WTC11 (cell line): ENCODE results near the gene ARMH1. TPM values are rescaled to one million over a fixed set of nuclear protein-coding genes. Genes with fewer than 3 reads are reported as not detected.
"Not testable (repeated sequence)": the region's sequence is repeated elsewhere in the genome, so short reads cannot be mapped to it uniquely, and the experiment has no call there.

Experiments used
- ATAC-seq: fragments of 200-7000 bp; cut with Tn5 transposase; 2 replicates; pipeline ENCODE4 v1.10.0; 2021; ENCODE audit warnings: mild to moderate bottlenecking, moderate library complexity
- CTCF ChIA-PET: fragments of 300-600 bp; sonication (Branson Sonifier 250); formaldehyde crosslinking; loops from one replicate; lab custom pipeline; 2021; ENCODE audit warnings: antibody characterized with exemption; lab: Charles Lee
- POLR2A ChIA-PET: fragments of 350-600 bp; sonication (Branson Sonifier 250); formaldehyde crosslinking; loops from one replicate; lab custom pipeline; 2021; ENCODE audit warnings: antibody characterized with exemption; lab: Charles Lee
- DNase-seq: peaks from one replicate; pipeline ENCODE4 v3.0.0; 2021; ENCODE audit warnings: low spot score
- H3K27ac Mint-ChIP-seq: 2 replicates; pipeline ENCODE4 v1.8.0; 2021; ENCODE audit warnings: mixed read lengths
- H3K27me3 Mint-ChIP-seq: 2 replicates; pipeline ENCODE4 v1.8.0; 2021; ENCODE audit warnings: low read depth, mild to moderate bottlenecking, moderate library complexity, mixed read lengths
- H3K36me3 Mint-ChIP-seq: 2 replicates; pipeline ENCODE4 v1.8.0; 2021; ENCODE audit warnings: mixed read lengths
- H3K4me1 Mint-ChIP-seq: 2 replicates; pipeline ENCODE4 v1.8.0; 2022; ENCODE audit warnings: mixed read lengths
- H3K4me3 Mint-ChIP-seq: 2 replicates; pipeline ENCODE4 v1.8.0; 2021; ENCODE audit warnings: mild to moderate bottlenecking, moderate library complexity, mixed read lengths
- H3K9me3 Mint-ChIP-seq: 2 replicates; pipeline ENCODE4 v1.8.0; 2021; ENCODE audit warnings: mixed read lengths
- EMX1 ChIP-seq: fragments of 250-450 bp; sonication (Bioruptor Pico); IDR thresholded peaks from 2 replicates; pipeline ENCODE4 v1.8.0; 2021; ENCODE audit warnings: mild to moderate bottlenecking
- FOXJ3 ChIP-seq: sonication (generic); formaldehyde crosslinking; IDR thresholded peaks from 2 replicates; pipeline ENCODE4 v1.9.0; 2021; ENCODE audit warnings: missing genetic modification reagents, mild to moderate bottlenecking, borderline replicate concordance
- FOXP1 ChIP-seq: sonication (generic); formaldehyde crosslinking; IDR thresholded peaks from 2 replicates; pipeline ENCODE4 v1.8.0; 2022; ENCODE audit warnings: missing genetic modification reagents, mild to moderate bottlenecking, moderate library complexity, borderline replicate concordance
- GABPB1 ChIP-seq: sonication (generic); formaldehyde crosslinking; IDR thresholded peaks from 2 replicates; pipeline ENCODE4 v1.8.1; 2023; ENCODE audit warnings: mild to moderate bottlenecking, missing genetic modification reagents
- JAZF1 ChIP-seq: fragments of 250-450 bp; sonication (Bioruptor Pico); IDR thresholded peaks from 2 replicates; pipeline ENCODE4 v1.9.0; 2021; ENCODE audit warnings: moderate library complexity, mild to moderate bottlenecking, inconsistent platforms
- JUN ChIP-seq: sonication (generic); formaldehyde crosslinking; IDR thresholded peaks from 2 replicates; pipeline ENCODE4 v1.8.0; 2023; ENCODE audit warnings: mild to moderate bottlenecking, missing genetic modification reagents
- MXD4 ChIP-seq: fragments of 250-450 bp; sonication (Bioruptor Pico); IDR thresholded peaks from 2 replicates; pipeline ENCODE4 v1.8.0; 2021; ENCODE audit warnings: mild to moderate bottlenecking, moderate library complexity, borderline replicate concordance
- NR3C1 ChIP-seq: sonication (generic); formaldehyde crosslinking; conservative IDR thresholded peaks from 2 replicates; pipeline ENCODE4 v1.8.1; 2023; ENCODE audit warnings: low read depth, mild to moderate bottlenecking, missing genetic modification reagents
- SMAD3 ChIP-seq: sonication (generic); formaldehyde crosslinking; IDR thresholded peaks from 2 replicates; pipeline ENCODE4 v1.8.0; 2022; ENCODE audit warnings: missing genetic modification reagents, mild to moderate bottlenecking, borderline replicate concordance
- ZBTB21 ChIP-seq: sonication (generic); formaldehyde crosslinking; IDR thresholded peaks from 2 replicates; pipeline ENCODE4 v1.8.1; 2023; ENCODE audit warnings: mild to moderate bottlenecking, missing genetic modification reagents, borderline replicate concordance
- ZNF232 ChIP-seq: sonication (generic); formaldehyde crosslinking; IDR thresholded peaks from 2 replicates; pipeline ENCODE4 v1.8.0; 2022; ENCODE audit warnings: mild to moderate bottlenecking, missing genetic modification reagents
- total RNA-seq: library from RNA; stranded (reverse); gene quantifications from 3 replicates; pipeline ENCODE4 v1.2.3, GENCODE V29; 2021
- TF ChIP-seq, protein P1 (sequence below): sonication (generic); formaldehyde crosslinking; IDR thresholded peaks from 2 replicates; pipeline ENCODE4 v1.8.0; 2022; ENCODE audit warnings: mild to moderate bottlenecking, missing genetic modification reagents
- TF ChIP-seq, protein P2 (sequence below): sonication (generic); formaldehyde crosslinking; IDR thresholded peaks from 2 replicates; pipeline ENCODE4 v1.8.1; 2023; ENCODE audit warnings: mild to moderate bottlenecking, moderate library complexity, missing genetic modification reagents
- TF ChIP-seq, protein P3 (sequence below): fragments of 250-450 bp; sonication (Bioruptor Pico); IDR thresholded peaks from 2 replicates; pipeline ENCODE4 v1.9.0; 2021; ENCODE audit warnings: moderate library complexity, mild to moderate bottlenecking, inconsistent platforms, borderline replicate concordance
- TF ChIP-seq, protein P4 (sequence below): sonication (generic); formaldehyde crosslinking; IDR thresholded peaks from 2 replicates; pipeline ENCODE4 v1.8.0; 2023; ENCODE audit warnings: missing genetic modification reagents, mild to moderate bottlenecking, borderline replicate concordance

ARMH1 gene
- total RNA-seq, 1 experiment from 2014 or later, result 0.74 TPM

DNA sequence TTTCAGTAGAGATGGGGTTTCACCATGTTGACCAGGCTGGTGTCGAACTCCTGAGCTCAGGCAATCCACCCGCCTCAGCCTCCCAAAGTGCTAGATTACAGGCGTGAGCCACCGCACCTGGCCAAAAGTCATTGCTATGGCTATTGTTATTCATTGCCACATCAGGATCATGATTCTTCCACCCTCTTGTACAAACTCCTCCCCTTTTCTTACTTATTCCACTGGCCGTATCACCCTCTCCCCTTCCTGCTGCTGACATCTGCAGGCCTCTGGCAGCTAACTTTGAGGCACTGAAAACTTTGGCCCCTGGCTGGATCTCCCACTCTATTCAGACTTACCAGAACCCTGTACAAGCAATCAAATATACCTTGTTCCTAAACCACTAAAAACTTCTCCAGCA, 11.1 kb upstream of the ARMH1 start (continued):
- no peak for TF ChIP-seq FOXJ3 (CRISPR knock-in tag)

DNA sequence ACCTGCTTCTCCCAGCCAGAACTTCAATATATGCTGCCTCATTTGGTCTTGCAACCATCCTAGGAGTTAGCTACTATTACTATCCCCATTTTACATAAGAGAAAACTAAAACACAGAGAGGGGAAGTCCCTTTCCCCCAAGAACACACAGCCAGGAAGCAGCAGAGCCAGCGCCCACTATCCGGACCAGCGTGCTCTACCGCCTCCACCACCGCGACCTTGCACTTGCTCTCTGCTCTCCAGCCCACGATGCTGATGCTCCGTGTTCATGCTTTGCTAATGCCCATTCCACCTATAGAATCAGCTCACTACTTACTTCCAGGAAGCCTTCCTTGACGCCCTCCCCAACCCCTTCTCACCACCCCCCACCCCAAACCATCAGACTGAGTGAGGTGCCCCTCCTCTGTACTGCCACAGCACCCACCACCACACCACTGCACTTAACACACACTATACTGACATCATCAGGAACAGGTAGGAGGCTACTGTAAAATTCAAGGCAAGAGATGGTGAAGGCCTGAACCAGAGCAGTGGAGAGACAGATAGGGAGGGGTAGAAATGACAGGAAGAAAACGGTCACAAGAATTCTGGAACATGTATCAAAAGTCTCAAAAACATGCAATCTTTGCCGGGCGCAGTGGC, 9.7 kb upstream of the ARMH1 start:
- no peak overlapping the region for H3K4me3 Mint-ChIP-seq
- no peak for TF ChIP-seq JUN
- TF ChIP-seq EMX1 (CRISPR knock-in tag), result no peak
- TF ChIP-seq FOXJ3 (CRISPR knock-in tag), result no peak
- no peak for TF ChIP-seq FOXP1 (CRISPR knock-in tag)
- TF ChIP-seq, protein P1, sequence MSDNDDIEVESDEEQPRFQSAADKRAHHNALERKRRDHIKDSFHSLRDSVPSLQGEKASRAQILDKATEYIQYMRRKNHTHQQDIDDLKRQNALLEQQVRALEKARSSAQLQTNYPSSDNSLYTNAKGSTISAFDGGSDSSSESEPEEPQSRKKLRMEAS (CRISPR knock-in tag), result no peak
- no peak for TF ChIP-seq SMAD3 (CRISPR knock-in tag)
- TF ChIP-seq ZNF232 (CRISPR knock-in tag), result no peak
- no peak for TF ChIP-seq GABPB1 (CRISPR knock-in tag)
- no peak for TF ChIP-seq MXD4 (CRISPR knock-in tag)
- TF ChIP-seq, protein P2, sequence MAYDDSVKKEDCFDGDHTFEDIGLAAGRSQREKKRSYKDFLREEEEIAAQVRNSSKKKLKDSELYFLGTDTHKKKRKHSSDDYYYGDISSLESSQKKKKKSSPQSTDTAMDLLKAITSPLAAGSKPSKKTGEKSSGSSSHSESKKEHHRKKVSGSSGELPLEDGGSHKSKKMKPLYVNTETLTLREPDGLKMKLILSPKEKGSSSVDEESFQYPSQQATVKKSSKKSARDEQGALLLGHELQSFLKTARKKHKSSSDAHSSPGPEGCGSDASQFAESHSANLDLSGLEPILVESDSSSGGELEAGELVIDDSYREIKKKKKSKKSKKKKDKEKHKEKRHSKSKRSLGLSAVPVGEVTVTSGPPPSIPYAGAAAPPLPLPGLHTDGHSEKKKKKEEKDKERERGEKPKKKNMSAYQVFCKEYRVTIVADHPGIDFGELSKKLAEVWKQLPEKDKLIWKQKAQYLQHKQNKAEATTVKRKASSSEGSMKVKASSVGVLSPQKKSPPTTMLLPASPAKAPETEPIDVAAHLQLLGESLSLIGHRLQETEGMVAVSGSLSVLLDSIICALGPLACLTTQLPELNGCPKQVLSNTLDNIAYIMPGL (CRISPR knock-in tag), result no peak
- TF ChIP-seq, protein P3, sequence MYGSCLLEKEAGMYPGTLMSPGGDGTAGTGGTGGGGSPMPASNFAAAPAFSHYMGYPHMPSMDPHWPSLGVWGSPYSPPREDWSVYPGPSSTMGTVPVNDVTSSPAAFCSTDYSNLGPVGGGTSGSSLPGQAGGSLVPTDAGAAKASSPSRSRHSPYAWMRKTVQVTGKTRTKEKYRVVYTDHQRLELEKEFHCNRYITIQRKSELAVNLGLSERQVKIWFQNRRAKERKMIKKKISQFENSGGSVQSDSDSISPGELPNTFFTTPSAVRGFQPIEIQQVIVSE (CRISPR knock-in tag), result no peak
- ATAC-seq, result no peak

DNA sequence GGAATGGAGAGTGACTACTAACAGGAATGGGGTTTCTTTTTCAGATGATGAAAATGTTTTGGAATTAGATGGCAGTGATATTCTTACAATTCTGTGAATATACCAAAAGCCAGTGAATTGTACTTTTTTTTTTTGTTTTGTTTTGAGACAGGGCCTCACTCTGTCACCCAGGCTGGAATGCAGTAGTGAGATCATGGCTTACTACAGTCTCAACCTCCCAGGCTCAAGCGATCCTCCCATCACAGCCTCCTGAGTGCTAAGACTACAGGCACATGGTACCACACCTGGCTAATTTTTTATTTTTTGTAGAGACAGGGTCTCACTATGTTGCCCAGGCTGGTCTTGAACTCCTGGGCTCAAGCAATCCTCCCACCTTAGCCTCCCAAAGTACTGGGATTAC, 7.8 kb upstream of the ARMH1 start:
- ATAC-seq, CTCF ChIA-PET, H3K9me3 Mint-ChIP-seq, H3K36me3 Mint-ChIP-seq, H3K4me3 Mint-ChIP-seq, POLR2A ChIA-PET, H3K27ac Mint-ChIP-seq, H3K27me3 Mint-ChIP-seq, DNase-seq: not testable (repeated sequence)
- H3K4me1 Mint-ChIP-seq, result peaks cover 11% of the 10 kb centered on the region

More for the DNA sequence above, 9.7 kb upstream of the ARMH1 start:
- Mint-ChIP-seq H3K36me3 (no peaks in the 10 kb centered on the region), H3K27ac (no peak overlapping the region; the same call in 1 of the 2 replicates), H3K27me3 (no peaks in the 10 kb centered on the region), H3K9me3 (no peaks in the 10 kb centered on the region), H3K4me1 (peaks cover 12% of the 10 kb centered on the region)
- CTCF ChIA-PET, result interaction anchor here (2.0 kb wide), 1 partner anchor 12 kb away, joined by 9 read pairs; no protein-coding TSS in a partner anchor
- no peak for DNase-seq
- POLR2A ChIA-PET, result no interaction called here

DNA sequence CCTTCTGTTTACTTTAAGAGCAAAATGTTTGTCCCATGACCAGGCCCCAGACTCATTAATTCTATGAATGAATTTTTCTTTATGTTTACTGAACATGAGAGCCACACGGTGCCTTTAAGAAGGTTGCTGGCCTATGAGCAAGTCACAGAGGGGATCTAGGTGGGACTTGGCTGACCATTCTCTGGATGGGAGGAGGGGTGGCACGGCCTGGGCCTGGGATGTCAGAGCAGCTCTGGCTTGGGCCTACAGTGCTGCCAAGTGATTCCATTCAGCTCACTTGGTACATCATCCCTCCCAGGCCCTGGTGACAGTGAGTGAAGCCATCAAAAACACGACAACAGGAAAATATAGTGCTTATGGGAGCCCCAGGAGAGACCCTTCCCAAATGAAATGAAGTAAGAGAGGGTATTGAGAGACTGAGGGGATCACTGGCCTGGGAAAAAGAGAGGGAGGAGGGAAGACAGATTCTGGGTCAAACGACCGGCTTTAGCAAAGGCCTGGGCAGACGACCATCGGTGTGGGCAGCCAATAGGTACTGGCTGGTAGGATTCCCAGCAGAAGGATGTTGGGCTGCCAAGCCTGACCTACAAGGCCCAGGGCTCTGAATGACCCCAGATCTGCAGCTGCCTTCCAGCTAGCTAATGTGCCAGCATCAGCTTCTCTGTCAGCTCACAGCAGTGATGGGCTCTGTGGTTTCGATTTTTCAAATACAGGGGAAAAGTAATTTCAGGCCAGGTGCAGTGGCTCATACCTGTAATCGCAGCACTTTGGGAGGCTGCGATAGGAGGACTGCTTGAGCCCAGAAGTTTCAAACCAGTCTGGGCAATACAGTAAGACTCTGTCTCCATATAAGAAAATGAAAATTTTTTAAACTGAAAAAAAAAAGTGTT, 3.5 kb upstream of the ARMH1 start:
- Mint-ChIP-seq H3K27ac (no peak overlapping the region), H3K27me3 (no peaks in the 10 kb centered on the region), H3K4me1 (peaks cover 23% of the 10 kb centered on the region), H3K36me3 (no peaks in the 10 kb centered on the region), H3K9me3 (no peaks in the 10 kb centered on the region), H3K4me3 (no peak overlapping the region)
- TF ChIP-seq, protein P3 (CRISPR knock-in tag), result no peak
- TF ChIP-seq NR3C1 (no peak), JAZF1 (no peak), ZBTB21 (CRISPR knock-in tag) (no peak)
- TF ChIP-seq, protein P4, sequence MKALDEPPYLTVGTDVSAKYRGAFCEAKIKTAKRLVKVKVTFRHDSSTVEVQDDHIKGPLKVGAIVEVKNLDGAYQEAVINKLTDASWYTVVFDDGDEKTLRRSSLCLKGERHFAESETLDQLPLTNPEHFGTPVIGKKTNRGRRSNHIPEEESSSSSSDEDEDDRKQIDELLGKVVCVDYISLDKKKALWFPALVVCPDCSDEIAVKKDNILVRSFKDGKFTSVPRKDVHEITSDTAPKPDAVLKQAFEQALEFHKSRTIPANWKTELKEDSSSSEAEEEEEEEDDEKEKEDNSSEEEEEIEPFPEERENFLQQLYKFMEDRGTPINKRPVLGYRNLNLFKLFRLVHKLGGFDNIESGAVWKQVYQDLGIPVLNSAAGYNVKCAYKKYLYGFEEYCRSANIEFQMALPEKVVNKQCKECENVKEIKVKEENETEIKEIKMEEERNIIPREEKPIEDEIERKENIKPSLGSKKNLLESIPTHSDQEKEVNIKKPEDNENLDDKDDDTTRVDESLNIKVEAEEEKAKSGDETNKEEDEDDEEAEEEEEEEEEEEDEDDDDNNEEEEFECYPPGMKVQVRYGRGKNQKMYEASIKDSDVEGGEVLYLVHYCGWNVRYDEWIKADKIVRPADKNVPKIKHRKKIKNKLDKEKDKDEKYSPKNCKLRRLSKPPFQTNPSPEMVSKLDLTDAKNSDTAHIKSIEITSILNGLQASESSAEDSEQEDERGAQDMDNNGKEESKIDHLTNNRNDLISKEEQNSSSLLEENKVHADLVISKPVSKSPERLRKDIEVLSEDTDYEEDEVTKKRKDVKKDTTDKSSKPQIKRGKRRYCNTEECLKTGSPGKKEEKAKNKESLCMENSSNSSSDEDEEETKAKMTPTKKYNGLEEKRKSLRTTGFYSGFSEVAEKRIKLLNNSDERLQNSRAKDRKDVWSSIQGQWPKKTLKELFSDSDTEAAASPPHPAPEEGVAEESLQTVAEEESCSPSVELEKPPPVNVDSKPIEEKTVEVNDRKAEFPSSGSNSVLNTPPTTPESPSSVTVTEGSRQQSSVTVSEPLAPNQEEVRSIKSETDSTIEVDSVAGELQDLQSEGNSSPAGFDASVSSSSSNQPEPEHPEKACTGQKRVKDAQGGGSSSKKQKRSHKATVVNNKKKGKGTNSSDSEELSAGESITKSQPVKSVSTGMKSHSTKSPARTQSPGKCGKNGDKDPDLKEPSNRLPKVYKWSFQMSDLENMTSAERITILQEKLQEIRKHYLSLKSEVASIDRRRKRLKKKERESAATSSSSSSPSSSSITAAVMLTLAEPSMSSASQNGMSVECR (CRISPR knock-in tag), result no peak
- ChIA-PET POLR2A (no interaction called here), CTCF (interaction anchor here (0.9 to 1.0 kb wide), 2 partner anchors 15 to 18 kb away, joined by 3 read pairs; no protein-coding TSS in a partner anchor)
- no peak for DNase-seq
- ATAC-seq, result no peak
